Activated T-helper 17 cell treated with anti-CD3 and anti-CD28 coated beads, Interleukin-2, amount 50 U/mL, for 72 hours (primary cell): ENCODE measurements around the gene TMEM14A. TPM values are rescaled to one million over a fixed set of nuclear protein-coding genes. Genes with fewer than 3 reads are reported as not detected.
"Not testable (repeated sequence)": the region's sequence is repeated elsewhere in the genome, so short reads cannot be mapped to it uniquely, and the experiment has no call there.

ENCODE experiments used
- ATAC-seq: fragments of 150-1000 bp; cut with Tn5 transposase; replicated peaks from 2 replicates; pipeline ENCODE4 v1.10.0; 2021; ENCODE audit warnings: mild to moderate bottlenecking, moderate library complexity
- H3K27ac Mint-ChIP-seq: one replicate; pipeline ENCODE4 v1.8.0; 2022; ENCODE audit warnings: mixed read lengths
- H3K27me3 Mint-ChIP-seq: one replicate; pipeline ENCODE4 v1.8.0; 2022; ENCODE audit warnings: mixed read lengths
- H3K36me3 Mint-ChIP-seq: one replicate; pipeline ENCODE4 v1.8.0; 2022; ENCODE audit warnings: low read depth, mild to moderate bottlenecking, mixed read lengths
- H3K4me1 Mint-ChIP-seq: one replicate; pipeline ENCODE4 v1.8.0; 2022; ENCODE audit warnings: mixed read lengths
- H3K4me3 Mint-ChIP-seq: one replicate; pipeline ENCODE4 v1.8.0; 2022; ENCODE audit warnings: mild to moderate bottlenecking, mixed read lengths
- H3K9me3 Mint-ChIP-seq: one replicate; pipeline ENCODE4 v1.8.0; 2022; ENCODE audit warnings: mixed read lengths
- total RNA-seq, 2 donors: library from RNA; stranded (reverse); gene quantifications; one replicate each; pipeline ENCODE4 v1.2.3, GENCODE V29; 2022

Gene TMEM14A
- total RNA-seq, 2 donors from 2014 or later: 14.1 to 20.3 TPM

DNA sequence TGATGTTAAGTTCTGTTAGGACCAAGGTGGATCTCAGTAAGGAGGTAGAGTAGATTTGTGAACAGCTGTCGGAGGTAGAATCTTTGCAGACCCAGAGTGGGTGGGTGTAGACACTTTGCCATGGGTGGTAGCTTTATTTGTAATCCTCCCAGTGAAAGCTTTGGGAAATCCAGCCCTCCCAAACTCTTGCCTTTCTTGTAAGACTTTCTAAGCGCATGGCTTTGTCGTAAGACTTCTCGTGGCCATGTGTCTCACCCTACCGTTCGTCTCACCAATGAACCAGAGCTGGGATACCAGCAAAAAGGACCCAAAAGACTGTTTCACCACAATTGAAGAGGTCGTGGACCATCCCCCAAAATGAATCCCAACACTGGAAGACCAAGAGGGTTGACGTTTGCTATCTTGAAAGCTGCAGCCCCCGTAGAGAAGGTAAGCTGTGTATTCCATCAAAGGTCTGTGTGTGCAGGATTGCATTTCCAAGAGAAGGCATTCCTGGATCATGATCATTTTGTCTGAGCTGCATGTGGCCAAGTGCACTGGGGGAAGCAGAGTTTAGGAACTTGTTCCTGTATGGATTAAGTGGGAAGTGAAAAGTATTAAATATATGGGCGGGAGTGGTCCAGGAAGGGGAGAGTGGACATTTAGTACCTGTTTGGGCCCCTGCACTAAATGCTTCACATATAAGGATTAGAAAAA is 5.8 kb upstream of the TMEM14A start:
- no peaks in the 10 kb centered on the region for H3K4me1 Mint-ChIP-seq
- no peaks in the 10 kb centered on the region for H3K27me3 Mint-ChIP-seq
- H3K4me3 Mint-ChIP-seq: no peak overlapping the region
- no peaks in the 10 kb centered on the region for H3K9me3 Mint-ChIP-seq
- ATAC-seq: no peak
- H3K27ac Mint-ChIP-seq: no peak overlapping the region
- no peaks in the 10 kb centered on the region for H3K36me3 Mint-ChIP-seq

- ATAC-seq: no peak
- Mint-ChIP-seq H3K36me3 (no peaks in the 10 kb centered on the region), H3K4me3 (no peak overlapping the region), H3K27me3 (no peaks in the 10 kb centered on the region), H3K9me3 (no peaks in the 10 kb centered on the region), H3K4me1 (no peaks in the 10 kb centered on the region), H3K27ac (no peak overlapping the region)
These were observed 4.8 kb upstream of the TMEM14A start for GRCh38 chr6:52666071-52666470.

- H3K27ac Mint-ChIP-seq: no peak overlapping the region
- no peak overlapping the region for H3K4me3 Mint-ChIP-seq
- H3K36me3 Mint-ChIP-seq: no peaks in the 10 kb centered on the region
- H3K9me3 Mint-ChIP-seq: no peaks in the 10 kb centered on the region
- peaks cover 2% of the 10 kb centered on the region for H3K4me1 Mint-ChIP-seq
- ATAC-seq: no peak
- no peaks in the 10 kb centered on the region for H3K27me3 Mint-ChIP-seq
These were observed 4.4 kb upstream of the TMEM14A start for GRCh38 chr6:52666523-52666922.

DNA sequence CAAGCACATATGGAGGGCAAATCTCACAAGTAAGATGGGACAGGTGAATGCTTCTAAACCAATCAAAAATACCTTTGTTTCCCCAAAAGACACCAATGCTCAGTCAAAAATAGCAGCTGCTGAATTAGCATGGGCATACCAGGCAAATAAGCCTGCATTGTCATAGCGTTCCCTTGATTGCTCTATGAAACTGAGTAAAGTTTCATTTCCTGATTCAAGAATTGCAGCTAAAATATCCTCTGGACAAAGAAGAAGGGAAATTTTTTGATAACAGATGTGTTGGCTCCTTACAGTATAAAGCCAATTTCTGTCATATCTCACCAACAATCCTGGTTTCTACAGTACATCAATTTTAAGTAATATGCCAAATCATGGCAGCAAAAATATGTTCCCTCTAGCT is 3.3 kb upstream of the TMEM14A start:
- Mint-ChIP-seq H3K36me3 (no peaks in the 10 kb centered on the region), H3K27ac (no peak overlapping the region), H3K9me3 (no peaks in the 10 kb centered on the region), H3K4me3 (no peak overlapping the region), H3K27me3 (no peaks in the 10 kb centered on the region), H3K4me1 (peaks cover 12% of the 10 kb centered on the region)
- no peak for ATAC-seq

GRCh38 chr6:52671676-52672075 is 763 bp downstream of the TMEM14A start:
- Mint-ChIP-seq H3K4me3 (peak overlapping the region; percentile 89), H3K27me3 (no peaks in the 10 kb centered on the region), H3K27ac (peak overlapping the region; percentile 89), H3K4me1 (peaks cover 25% of the 10 kb centered on the region), H3K9me3 (no peaks in the 10 kb centered on the region), H3K36me3 (peaks cover 11% of the 10 kb centered on the region)
- ATAC-seq: no peak

GRCh38 chr6:52672412-52673025 is 1.6 kb downstream of the TMEM14A start:
- no peaks in the 10 kb centered on the region for H3K9me3 Mint-ChIP-seq
- H3K27me3 Mint-ChIP-seq: no peaks in the 10 kb centered on the region
- peak; percentile 44 for ATAC-seq
- H3K36me3 Mint-ChIP-seq: peaks cover 19% of the 10 kb centered on the region
- peaks cover 25% of the 10 kb centered on the region for H3K4me1 Mint-ChIP-seq
- H3K4me3 Mint-ChIP-seq: peak overlapping the region; percentile 89
- H3K27ac Mint-ChIP-seq: no peak overlapping the region

DNA sequence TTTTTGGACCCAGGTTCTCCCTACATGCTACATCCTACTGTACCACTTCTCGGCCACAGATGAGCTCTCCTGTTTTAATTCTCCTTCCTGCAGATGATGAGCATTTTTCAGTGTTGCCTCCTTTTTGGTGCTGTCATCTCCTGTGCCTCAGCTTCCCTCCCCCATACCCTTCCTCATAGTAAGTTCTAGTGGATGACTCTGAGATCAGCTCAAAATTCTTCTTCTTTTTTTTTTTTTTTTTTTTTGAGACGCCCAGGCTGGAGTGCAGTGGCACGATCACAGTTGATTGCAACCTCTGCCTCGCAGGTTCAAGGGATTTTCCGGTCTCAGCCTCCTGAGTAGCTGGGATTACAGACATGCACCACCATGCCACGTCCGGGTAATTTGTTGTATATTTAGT is 3.8 kb downstream of the TMEM14A start:
- Mint-ChIP-seq H3K27ac (no peak overlapping the region), H3K4me3 (no peak overlapping the region), H3K4me1 (peaks cover 25% of the 10 kb centered on the region), H3K36me3 (peaks cover 26% of the 10 kb centered on the region), H3K27me3 (no peaks in the 10 kb centered on the region), H3K9me3 (no peaks in the 10 kb centered on the region)
- ATAC-seq: no peak

DNA sequence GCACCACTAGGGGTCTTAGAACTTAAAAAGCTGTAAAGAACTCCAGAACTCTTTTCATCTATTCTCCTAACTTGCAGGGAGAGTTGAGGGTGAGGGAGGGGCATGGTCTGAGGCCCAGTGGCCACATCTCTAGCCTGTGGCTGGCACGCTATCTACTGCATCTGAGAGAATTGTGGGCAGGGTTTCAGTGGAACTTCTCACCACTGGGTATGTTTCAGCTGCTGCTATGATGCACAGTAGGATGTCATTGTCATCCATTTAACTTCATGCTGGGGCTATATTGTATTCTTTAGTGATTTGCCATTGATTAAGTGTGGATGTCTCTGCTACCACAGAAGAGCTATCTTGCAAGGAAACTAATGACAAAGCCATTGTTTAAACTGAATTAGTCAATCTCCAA is 4.5 kb downstream of the TMEM14A start:
- ATAC-seq: peak; percentile 16
- H3K4me3 Mint-ChIP-seq: no peak overlapping the region
- H3K27ac Mint-ChIP-seq: no peak overlapping the region
- H3K36me3 Mint-ChIP-seq: peaks cover 26% of the 10 kb centered on the region
- H3K9me3 Mint-ChIP-seq: no peaks in the 10 kb centered on the region
- H3K4me1 Mint-ChIP-seq: peaks cover 25% of the 10 kb centered on the region
- H3K27me3 Mint-ChIP-seq: no peaks in the 10 kb centered on the region

DNA sequence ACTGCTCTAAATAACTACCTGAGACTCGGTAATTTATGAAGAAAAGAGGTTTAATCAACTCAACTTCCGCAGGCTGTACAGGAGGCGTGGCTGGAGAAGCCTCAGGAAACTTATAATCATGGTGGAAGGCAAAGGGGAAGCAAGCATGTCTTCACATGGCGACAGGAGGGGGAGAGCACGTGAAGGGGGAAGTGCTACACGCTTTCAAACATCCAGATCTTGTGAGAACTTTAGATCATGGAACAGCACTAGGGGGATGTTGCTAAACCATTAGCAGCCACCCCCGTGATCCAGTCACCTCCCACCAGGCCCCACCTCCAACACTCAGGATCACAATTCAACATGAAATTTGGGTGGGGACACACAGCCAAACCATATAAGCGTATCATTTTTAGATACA is 5.7 kb downstream of the TMEM14A start:
- not testable (repeated sequence) for H3K27me3 Mint-ChIP-seq, H3K27ac Mint-ChIP-seq, ATAC-seq, H3K9me3 Mint-ChIP-seq, H3K4me3 Mint-ChIP-seq
- Mint-ChIP-seq H3K36me3 (peaks cover 33% of the 10 kb centered on the region), H3K4me1 (peaks cover 21% of the 10 kb centered on the region)

GRCh38 chr6:52681416-52681815 is 10.5 kb downstream of the TMEM14A start:
- Mint-ChIP-seq H3K36me3 (peaks cover 65% of the 10 kb centered on the region), H3K27ac (no peak overlapping the region), H3K9me3 (no peaks in the 10 kb centered on the region), H3K4me3 (no peak overlapping the region), H3K27me3 (no peaks in the 10 kb centered on the region), H3K4me1 (no peaks in the 10 kb centered on the region)
- no peak for ATAC-seq

DNA sequence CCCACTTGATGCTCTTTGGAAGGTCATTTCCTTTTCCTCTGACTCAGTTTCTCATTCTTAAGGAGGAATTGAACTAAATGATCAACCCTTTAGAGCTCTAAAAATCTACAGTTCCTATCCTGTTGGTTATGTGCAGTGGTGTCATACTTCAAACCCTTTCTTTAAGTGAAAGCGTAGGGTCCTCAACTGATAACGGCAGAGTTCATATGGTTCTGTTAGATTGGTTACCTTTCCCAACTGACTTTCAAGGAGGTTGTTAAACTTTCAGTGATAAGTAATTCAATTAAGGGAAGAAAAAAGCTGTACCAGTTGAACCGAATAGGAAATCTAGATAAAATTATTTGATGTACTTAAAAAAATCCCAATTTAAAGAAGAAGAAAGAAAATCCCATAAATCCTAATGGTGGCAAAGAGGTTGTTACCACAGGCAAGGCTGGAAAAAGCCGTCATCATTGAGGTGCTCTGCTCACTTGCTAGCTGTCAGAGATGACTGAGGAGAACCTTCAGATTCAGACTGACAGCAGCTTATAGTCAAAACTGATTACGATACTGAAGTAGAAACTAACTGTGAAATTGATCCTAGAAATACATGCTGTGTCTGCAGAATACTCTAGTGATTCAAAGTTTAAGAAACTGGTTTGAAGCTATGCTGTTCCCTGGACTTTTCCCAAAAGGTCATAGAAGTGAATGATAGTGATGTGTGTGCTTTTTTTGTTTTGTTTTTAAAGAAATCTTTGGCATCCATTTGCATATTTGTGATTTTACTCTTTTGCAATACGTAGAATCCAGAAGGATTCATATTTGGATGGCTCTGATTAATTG is 16.2 kb downstream of the TMEM14A start:
- no peak for ATAC-seq
- Mint-ChIP-seq H3K4me3 (no peak overlapping the region), H3K27ac (no peak overlapping the region), H3K9me3 (no peaks in the 10 kb centered on the region), H3K4me1 (no peaks in the 10 kb centered on the region), H3K27me3 (no peaks in the 10 kb centered on the region), H3K36me3 (peaks cover 36% of the 10 kb centered on the region)

GRCh38 chr6:52689857-52690256 is 18.9 kb downstream of the TMEM14A start:
- Mint-ChIP-seq H3K27ac (no peak overlapping the region), H3K4me1 (no peaks in the 10 kb centered on the region), H3K27me3 (no peaks in the 10 kb centered on the region), H3K9me3 (no peaks in the 10 kb centered on the region), H3K36me3 (peaks cover 10% of the 10 kb centered on the region), H3K4me3 (no peak overlapping the region)
- no peak for ATAC-seq

DNA sequence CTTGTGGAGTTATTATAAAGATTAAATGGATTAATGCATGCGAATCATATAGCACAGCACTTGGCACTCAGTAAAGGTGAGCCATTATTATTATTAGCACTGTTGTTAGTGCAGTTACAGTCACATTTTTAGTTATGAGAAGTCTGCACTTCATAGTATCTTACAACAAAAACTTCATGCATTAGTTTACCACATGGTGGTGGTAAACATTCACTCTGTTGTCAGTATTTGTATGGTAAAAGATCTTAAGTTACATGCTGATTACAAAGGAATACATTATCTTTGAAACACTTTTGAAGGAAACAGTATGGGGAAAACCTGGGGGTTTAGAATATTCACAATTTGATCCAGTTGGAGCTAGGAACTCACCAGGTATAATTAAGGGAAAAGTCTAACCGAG is 20.8 kb downstream of the TMEM14A start:
- Mint-ChIP-seq H3K27me3 (no peaks in the 10 kb centered on the region), H3K36me3 (no peaks in the 10 kb centered on the region), H3K27ac (no peak overlapping the region), H3K9me3 (no peaks in the 10 kb centered on the region), H3K4me3 (no peak overlapping the region), H3K4me1 (no peaks in the 10 kb centered on the region)
- ATAC-seq: no peak

DNA sequence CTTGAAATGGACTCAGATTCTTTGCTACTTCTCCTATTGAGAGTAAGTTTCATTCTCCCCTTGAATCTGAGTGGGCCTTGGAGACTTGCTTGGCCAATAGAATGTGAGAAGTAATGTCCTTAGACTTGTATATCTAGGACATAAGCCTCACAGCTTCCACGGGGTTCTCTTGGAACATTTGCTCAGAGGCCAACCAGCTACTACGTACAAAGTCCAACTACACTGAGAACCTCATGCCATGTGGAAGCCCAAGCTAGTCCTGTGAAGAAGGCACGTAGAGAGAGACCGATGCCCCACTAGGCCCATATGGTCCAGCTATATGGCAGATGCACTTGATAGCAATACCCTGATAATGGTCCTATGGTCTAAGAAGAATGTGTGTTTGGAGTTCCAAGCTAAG is 22.9 kb downstream of the TMEM14A start:
- Mint-ChIP-seq H3K9me3 (no peaks in the 10 kb centered on the region), H3K4me3 (no peak overlapping the region), H3K27me3 (peaks cover 3% of the 10 kb centered on the region), H3K36me3 (no peaks in the 10 kb centered on the region), H3K4me1 (no peaks in the 10 kb centered on the region), H3K27ac (no peak overlapping the region)
- ATAC-seq: no peak

GRCh38 chr6:52694404-52694803 is 23.5 kb downstream of the TMEM14A start:
- no peak for ATAC-seq
- no peaks in the 10 kb centered on the region for H3K4me1 Mint-ChIP-seq
- H3K4me3 Mint-ChIP-seq: no peak overlapping the region
- no peak overlapping the region for H3K27ac Mint-ChIP-seq
- no peaks in the 10 kb centered on the region for H3K9me3 Mint-ChIP-seq
- peaks cover 3% of the 10 kb centered on the region for H3K27me3 Mint-ChIP-seq
- no peaks in the 10 kb centered on the region for H3K36me3 Mint-ChIP-seq
